Globus pallidus (tissue), 1 donor: ENCODE results near the gene ICAM2.
A peak's percentile ranks its signal among the peaks of the same experiment; 100 is the strongest.

Experiments
- DNase-seq: peaks from one replicate; pipeline ENCODE4 v3.0.0-alpha.2; 2015; ENCODE audit warnings: low spot score

Gene ICAM2

GRCh38 chr17:64020056-64020766, at the start of gene ICAM2:
ICAM2 (minus strand) TSS chr17:64020633; CDS start chr17:64006691, 13,942 bp downstream.
- peak; percentile 27 for DNase-seq

DNA sequence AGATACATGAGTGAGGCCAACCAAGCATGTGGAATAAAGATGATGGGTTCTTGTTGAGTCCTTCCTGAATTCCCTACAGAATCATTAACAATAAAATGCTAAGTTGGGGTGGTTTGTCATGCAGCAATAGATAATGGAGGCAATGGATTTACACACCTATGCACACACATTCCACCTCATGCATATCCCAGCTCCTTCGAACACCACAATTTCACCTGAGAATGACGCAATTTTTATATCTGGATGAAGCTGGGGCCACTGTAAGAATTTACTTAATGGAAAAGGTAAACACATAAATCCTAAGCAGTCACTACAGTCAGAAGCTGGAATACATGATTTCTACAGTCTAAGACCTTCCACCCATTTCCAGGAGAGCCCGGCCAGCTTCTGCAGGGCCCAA, 49.8 kb upstream of the ICAM2 start:
- DNase-seq: no peak

GRCh38 chr17:64069143-64069542, 48.7 kb upstream of the ICAM2 start:
- no peak for DNase-seq

GRCh38 chr17:64067657-64068056, 47.2 kb upstream of the ICAM2 start:
- no peak for DNase-seq

GRCh38 chr17:64066716-64067115, 46.3 kb upstream of the ICAM2 start:
- DNase-seq: no peak

DNA sequence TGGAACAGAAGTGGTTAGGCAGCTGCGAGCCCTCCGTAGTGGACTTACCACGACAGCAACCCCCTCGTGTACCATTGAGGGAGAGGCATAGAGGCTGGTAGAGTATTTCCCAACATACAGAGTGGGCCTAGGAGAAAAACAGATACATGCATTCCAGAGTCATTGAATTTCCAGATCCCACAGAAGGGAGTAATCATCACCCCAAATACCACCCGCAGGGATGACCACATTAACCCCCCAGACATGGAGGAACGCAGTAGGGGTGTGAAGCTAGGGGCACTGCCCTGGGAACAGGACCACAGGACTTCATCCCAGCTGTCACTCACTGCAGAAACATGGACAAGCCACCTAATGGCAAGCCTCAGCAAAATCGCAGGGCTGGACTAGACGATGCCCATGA, 44.7 kb upstream of the ICAM2 start:
- DNase-seq: no peak

- DNase-seq: no peak
Measured at GRCh38 chr17:64064331-64064730, 43.9 kb upstream of the ICAM2 start.

DNA sequence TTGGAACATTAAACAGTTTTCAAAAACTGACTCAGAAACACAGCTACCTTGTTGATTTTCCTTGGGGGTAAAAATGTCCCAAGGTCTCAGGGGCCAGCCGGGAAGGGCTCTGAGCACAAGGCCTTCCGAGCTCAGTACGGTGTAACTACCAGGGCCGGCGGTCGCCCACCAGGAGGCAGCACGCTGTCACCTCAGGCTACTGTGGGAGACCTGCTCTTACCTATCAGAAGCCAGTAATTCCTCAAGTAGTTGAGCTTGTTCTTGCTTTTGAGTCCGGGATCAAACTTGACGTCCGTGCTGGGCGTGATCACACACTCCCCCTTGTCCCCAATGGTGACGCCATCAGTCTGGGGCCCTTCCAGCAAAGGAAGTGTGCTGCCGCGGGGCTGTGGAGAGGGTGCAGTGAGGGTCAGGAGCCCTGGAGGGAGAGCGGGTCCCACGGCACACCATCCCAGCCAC, 43.4 kb upstream of the ICAM2 start:
- DNase-seq: no peak

DNA sequence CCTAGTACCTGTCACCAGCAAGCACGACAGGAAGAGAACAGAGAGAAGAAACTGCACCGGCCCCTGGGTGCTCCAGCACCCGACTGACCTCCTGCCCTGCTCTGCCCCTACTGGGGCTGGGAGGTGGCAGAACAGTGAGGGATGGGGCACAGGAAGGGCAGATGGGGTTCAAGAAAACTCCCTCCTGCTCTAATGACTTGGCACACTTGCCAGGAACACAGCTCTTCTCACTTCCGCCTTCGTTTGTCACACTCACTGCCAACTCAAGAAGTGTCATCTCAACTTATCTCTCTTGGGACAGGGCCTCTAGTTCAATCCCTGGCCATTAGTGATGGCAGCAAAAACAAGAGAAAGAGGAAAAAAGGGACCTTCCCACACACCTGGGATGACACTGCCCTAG, 42.7 kb upstream of the ICAM2 start:
- DNase-seq: no peak

DNA sequence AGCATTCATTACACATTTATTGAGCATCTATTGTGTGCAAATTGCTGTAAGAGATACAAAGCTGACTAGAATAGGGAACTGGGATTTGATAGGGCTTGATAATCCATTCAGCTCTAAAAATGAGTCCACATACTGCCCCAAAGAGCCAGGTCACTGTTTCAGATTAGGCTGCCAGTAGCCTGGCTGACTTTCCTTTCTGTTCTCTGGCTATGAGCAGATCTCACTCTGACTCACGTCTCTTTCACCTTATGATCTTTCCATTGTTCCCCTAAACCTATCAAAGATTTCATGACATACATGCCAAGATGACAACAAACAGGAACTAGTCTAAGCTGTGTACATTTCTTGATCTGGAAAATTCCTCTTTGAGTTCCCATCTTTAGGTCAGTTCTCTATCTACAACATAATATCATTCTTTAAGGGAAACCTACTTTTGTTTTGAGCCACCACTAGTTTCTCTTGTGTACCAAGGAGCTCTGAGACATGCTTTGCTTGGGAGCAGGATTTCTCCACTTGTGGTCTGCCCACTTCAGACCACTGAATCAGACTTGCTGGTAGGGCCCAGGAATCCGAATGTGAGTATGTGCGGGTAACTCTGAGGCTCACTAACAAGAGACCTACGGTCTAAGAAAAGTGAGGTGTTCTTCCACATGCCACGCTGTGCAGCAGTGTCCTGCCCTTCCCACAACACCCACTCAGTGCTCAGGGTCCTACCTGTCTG, 40.9 kb upstream of the ICAM2 start:
- no peak for DNase-seq

GRCh38 chr17:64060331-64060730, 39.9 kb upstream of the ICAM2 start:
- no peak for DNase-seq

DNA sequence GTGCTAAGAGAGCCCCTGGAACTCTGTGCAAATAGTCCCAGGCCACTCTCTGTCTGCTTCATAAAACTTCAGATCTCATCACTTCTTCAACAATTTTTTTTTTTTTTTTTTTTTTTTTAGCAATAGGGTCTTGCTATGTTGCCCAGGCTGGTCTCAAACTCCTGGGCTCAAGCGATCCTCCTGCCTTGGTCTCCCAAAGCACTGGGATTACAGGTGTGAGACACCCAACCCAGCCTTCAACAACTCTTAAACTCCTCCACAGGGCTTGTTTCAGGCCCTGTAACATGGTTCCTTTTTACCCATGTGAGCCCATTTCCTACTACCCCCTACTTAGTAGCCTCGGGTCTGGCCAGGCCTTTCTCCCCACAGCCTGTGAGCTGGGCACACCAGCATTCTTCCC, 39.3 kb upstream of the ICAM2 start:
- no peak for DNase-seq

DNA sequence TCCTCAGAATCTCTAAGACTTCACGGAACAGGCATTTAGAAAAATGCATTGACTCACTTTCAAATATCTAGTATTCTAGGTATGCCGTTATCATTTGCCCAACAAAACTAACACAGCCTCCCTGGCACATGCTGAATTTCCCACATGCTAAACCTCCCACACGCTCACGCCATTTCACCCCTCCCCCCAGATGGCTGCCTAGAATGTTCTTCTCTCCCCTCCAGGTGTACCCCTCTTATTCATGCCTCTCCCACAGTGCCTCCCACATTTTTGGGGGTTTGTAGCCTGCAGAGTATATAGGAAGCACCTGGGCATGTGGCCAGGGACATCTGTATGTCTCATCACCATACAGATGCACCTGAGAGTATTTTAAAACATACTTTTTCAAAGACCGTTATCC, 38.2 kb upstream of the ICAM2 start:
- no peak for DNase-seq

DNA sequence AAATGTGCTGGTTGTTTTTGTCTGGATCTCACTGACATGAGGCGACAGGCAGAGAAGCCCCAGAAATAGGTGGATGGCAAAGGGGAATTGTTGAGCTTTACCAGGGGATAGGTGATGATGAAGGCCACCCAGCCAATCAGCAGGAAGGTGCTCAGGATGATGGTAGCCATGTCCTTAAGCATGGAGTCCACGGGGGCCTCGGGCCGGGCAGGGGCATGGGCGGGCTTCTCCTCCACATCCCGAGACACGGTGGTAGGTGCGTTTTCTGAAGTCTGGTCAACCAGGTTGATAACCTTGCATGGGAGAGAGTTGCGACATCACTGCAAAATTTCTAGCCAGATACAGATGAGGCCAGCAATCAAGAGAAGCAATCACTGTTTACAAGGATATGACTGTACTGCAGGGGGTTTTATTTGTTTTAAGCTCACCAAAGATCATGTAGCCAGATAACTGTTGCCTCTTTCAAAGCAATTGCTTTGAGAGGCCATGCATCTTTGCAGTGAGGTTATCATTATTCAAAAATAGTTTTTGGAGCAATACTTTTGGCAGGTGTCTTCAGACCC, 37.3 kb upstream of the ICAM2 start:
- no peak for DNase-seq

DNA sequence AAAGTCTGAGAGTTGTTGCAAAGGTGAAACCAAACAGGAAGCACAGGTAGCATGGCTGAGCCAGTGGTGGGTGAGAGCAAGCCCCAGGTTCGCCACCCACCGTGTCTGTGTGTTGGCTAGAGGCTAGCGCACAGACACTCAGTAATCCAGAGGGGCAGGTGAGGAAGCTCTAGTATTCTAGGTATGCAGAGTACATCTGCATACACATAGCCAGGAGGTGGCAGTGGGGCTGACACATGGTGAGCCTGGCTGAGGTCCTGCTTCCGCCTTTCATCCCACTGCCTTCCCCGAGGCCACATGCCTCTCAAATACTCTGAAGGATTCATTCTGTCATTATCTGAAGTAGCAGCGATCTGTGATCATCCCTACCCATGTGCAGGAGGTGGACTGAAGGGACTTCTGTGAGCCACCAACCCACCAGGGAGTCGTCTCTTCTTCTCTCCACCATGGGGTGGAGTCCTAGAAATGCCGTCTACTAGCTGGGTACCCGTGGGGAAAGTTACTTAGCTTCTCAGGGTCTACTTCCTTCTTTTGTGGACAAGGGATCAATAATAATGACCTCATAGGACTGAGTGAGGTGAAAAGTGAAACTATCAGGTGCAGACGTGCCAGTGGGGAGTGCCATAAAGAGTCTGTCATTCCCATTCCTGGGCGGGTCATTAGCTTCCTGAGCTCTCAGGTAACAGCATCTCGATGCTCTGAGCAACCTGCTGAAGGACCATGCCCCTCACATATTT, 36.0 kb upstream of the ICAM2 start:
- no peak for DNase-seq

DNA sequence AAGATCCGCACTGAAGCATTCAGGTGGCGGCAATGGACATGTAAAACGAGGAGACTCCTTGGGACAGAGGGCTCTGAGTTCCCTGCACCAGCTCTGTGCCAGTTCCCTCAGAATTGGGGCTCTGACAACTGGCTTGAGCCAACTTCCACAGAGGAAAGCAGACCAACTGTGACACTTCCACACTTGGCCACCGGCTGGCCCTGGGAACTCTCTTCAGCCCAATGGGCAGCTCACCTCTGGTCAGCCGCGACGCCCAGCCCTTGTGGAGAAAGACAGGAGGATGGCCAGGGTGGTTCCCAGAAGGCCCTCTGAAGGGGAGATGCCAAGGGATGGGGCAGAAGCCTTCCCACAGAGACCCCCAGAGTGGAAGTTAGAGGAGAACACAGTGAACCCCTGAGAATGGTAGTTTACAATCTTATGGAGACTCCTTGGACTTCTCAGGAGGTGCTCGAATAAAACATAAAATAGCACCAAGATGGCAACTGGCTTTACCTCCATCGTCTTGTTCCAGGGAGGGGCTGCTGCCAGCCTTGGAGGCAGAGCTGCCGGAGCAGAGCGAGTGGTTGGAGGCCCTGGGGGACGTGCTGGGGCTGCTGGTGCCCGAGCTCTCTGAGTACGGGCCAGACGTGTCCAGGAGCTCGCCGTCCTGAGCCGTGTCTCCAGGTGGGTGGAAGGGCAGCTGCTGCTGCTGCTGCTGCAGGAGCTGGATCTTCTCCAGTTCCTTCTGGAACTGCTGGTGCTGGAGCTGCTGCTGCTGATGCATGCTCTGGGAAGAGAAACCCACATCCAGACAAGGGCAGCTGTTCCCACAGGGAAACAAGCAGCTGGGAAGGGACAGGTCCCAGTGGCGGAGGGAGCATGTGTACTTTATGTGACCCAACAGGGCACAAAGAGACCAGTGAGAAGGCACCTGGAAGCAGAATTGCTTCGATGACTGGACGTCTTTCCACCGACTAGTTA, 35.0 kb upstream of the ICAM2 start:
- DNase-seq: no peak

DNA sequence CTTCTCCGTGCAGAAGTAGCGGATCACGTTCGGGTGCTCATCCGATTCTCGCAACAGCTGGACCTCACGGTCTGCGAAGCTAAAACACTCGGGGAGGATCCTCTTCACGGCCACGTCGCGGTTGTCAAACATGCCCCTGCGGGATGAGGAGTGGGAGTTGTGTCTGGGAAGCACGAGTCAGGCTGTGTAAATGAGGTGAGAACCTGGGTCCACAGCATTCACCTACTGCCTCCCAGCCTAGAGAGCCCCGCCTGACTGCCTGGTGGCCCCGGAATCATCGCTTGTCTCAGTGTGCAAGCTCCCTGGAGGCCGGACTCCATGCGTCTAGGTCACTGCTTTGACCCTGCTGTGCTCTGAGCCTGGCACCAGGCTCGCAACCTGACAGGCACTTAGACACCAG, 33.9 kb upstream of the ICAM2 start:
- no peak for DNase-seq

- DNase-seq: no peak
Measured at GRCh38 chr17:64053101-64053500, 32.7 kb upstream of the ICAM2 start.

DNA sequence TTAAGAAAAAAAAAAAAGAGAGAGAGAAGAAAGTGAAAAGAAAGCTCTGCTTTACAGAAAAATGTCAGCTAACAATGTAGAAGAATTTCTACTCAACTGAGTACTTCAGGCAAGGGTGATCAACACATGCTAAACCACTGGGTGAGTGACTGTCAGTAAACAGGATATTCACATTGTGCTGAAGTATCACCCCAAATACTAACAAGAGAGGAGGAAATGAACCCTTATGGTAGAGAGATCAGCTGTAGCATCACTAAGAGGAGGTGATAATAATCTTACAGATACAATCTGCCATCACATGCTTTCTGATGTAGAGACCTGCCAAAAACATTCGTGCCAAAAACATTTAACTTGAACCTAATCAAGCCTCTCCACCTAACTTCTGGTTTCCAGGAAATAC, 30.7 kb upstream of the ICAM2 start:
- no peak for DNase-seq

- DNase-seq: no peak
Measured at GRCh38 chr17:64048805-64049204, 28.4 kb upstream of the ICAM2 start.

GRCh38 chr17:64045176-64045575, 24.7 kb upstream of the ICAM2 start:
- DNase-seq: no peak
